HL-60/S4 (cell line): Measurements from ENCODE around the gene MYOF.
"Not testable (repeated sequence)": the region's sequence is repeated elsewhere in the genome, so short reads cannot be mapped to it uniquely, and the experiment has no call there.

Experiments
- in situ Hi-C: fragments of 300-500 bp; cut with MboI; formaldehyde crosslinking; loops from 2 replicates; pipeline ENCODE4 v1.14.3; 2022; ENCODE audit warnings: low sequenced_read_pairs

The MYOF gene

GRCh38 chr10:93436591-93437085 lies 45.5 kb downstream of the MYOF start:
- in situ Hi-C loops = no loop called here

GRCh38 chr10:93435621-93436397 lies 46.3 kb downstream of the MYOF start:
- in situ Hi-C loops = no loop called here

- in situ Hi-C loops = no loop called here
Observed at GRCh38 chr10:93434991-93435491, 47.1 kb downstream of the MYOF start.

- in situ Hi-C loops = no loop called here
Observed at GRCh38 chr10:93431361-93431760, 50.8 kb downstream of the MYOF start.

- in situ Hi-C loops = no loop called here
Observed at GRCh38 chr10:93425861-93426260, 56.3 kb downstream of the MYOF start.

GRCh38 chr10:93422118-93422517 lies 60.0 kb downstream of the MYOF start:
- in situ Hi-C loops = no loop called here

GRCh38 chr10:93420944-93421825 lies 60.9 kb downstream of the MYOF start:
- in situ Hi-C loops = no loop called here

GRCh38 chr10:93420091-93420490 lies 62.0 kb downstream of the MYOF start:
- in situ Hi-C loops = no loop called here

GRCh38 chr10:93419016-93419415 lies 63.1 kb downstream of the MYOF start:
- in situ Hi-C loops = not testable (repeated sequence)

- in situ Hi-C loops = no loop called here
Observed at GRCh38 chr10:93417921-93418320, 64.2 kb downstream of the MYOF start.

- in situ Hi-C loops = no loop called here
Observed at GRCh38 chr10:93417266-93417665, 64.9 kb downstream of the MYOF start.

GRCh38 chr10:93416824-93417223 lies 65.3 kb downstream of the MYOF start:
- in situ Hi-C loops = no loop called here

- in situ Hi-C loops = no loop called here
Observed at GRCh38 chr10:93415693-93416092, 66.4 kb downstream of the MYOF start.

GRCh38 chr10:93413252-93413689 lies 68.9 kb downstream of the MYOF start:
- in situ Hi-C loops = no loop called here

- in situ Hi-C loops = no loop called here
Observed at GRCh38 chr10:93412801-93413200, 69.3 kb downstream of the MYOF start.

GRCh38 chr10:93410697-93411348 lies 71.3 kb downstream of the MYOF start:
- in situ Hi-C loops = no loop called here

GRCh38 chr10:93408783-93409182 lies 73.4 kb downstream of the MYOF start:
- in situ Hi-C loops = no loop called here

GRCh38 chr10:93406364-93407145 lies 75.6 kb downstream of the MYOF start:
- in situ Hi-C loops = no loop called here

GRCh38 chr10:93404048-93404354 lies 78.1 kb downstream of the MYOF start:
- in situ Hi-C loops = no loop called here
